ENCODE results near the gene TTC29.

- no peak for TF ChIP-seq CTCF (IDR thresholded peaks at IDR 0.05)
- TF ChIP-seq POLR2A (IDR thresholded peaks at IDR 0.05) = no peak
These were observed 98.8 kb downstream of the TTC29 start for GRCh38 chr4:146846882-146847281.

Measured in breast epithelium (tissue), 3 donors.